Measurements from ENCODE around the gene CLIP1. TPM values are rescaled to one million over a fixed set of nuclear protein-coding genes. Genes with fewer than 3 reads are reported as not detected.

CLIP1 gene
- total RNA-seq, 2 donors from 2014 or later = 101 to 124 TPM

- ATAC-seq (no peak), DNase-seq (no peak)
- intact Hi-C loops (cut with DNase I) = no loop called here
Measured at GRCh38 chr12:122336015-122336946, 86.2 kb downstream of the CLIP1 start.

GRCh38 chr12:122333142-122334087 is 89.1 kb downstream of the CLIP1 start:
- ATAC-seq = peak in 1 of 2 donors; percentile 82
- intact Hi-C loops (cut with DNase I) = no loop called here
- DNase-seq = no peak

GRCh38 chr12:122327494-122328385 is 94.7 kb downstream of the CLIP1 start:
- peak in 1 of 2 donors; percentile 30 for ATAC-seq
- intact Hi-C loops (cut with DNase I) = no loop called here

GRCh38 chr12:122327014-122327413 is 95.5 kb downstream of the CLIP1 start:
- intact Hi-C loops (cut with DNase I) = no loop called here
- DNase-seq (no peak), ATAC-seq (no peak)

More at GRCh38 chr12:122327494-122328385, 94.7 kb downstream of the CLIP1 start:
- no peak for DNase-seq

- ATAC-seq = no peak
- no peak for DNase-seq
- intact Hi-C loops (cut with DNase I) = no loop called here
Measured at GRCh38 chr12:122326586-122326985, 95.9 kb downstream of the CLIP1 start.

GRCh38 chr12:122323311-122324019 is 99.0 kb downstream of the CLIP1 start:
- DNase-seq = no peak
- ATAC-seq = no peak
- intact Hi-C loops (cut with DNase I) = no loop called here

- no peak for DNase-seq
- intact Hi-C loops (cut with DNase I) = no loop called here
- ATAC-seq = no peak
Measured at GRCh38 chr12:122322501-122322900, 100.0 kb downstream of the CLIP1 start.

- no peak for DNase-seq
- intact Hi-C loops (cut with DNase I) = no loop called here
- peak; percentile 82 to 83 for ATAC-seq
Measured at GRCh38 chr12:122318607-122319605, 103.6 kb downstream of the CLIP1 start.

- ATAC-seq (no peak), DNase-seq (no peak)
- intact Hi-C loops (cut with DNase I) = no loop called here
Measured at GRCh38 chr12:122312926-122313325, 109.5 kb downstream of the CLIP1 start.

GRCh38 chr12:122311696-122312095 is 110.8 kb downstream of the CLIP1 start:
- no peak for ATAC-seq
- intact Hi-C loops (cut with DNase I) = no loop called here
- DNase-seq = no peak

- no peak for DNase-seq
- ATAC-seq = no peak
- intact Hi-C loops (cut with DNase I) = no loop called here
Measured at GRCh38 chr12:122310626-122311333, 111.7 kb downstream of the CLIP1 start.

GRCh38 chr12:122309564-122310121 is 112.8 kb downstream of the CLIP1 start:
- ATAC-seq (no peak), DNase-seq (no peak)
- intact Hi-C loops (cut with DNase I) = no loop called here

GRCh38 chr12:122308811-122309210 is 113.7 kb downstream of the CLIP1 start:
- DNase-seq (no peak), ATAC-seq (no peak)
- intact Hi-C loops (cut with DNase I) = no loop called here

GRCh38 chr12:122306407-122306806 is 116.1 kb downstream of the CLIP1 start:
- ATAC-seq (no peak), DNase-seq (no peak)
- intact Hi-C loops (cut with DNase I) = no loop called here

- DNase-seq (no peak), ATAC-seq (no peak)
- intact Hi-C loops (cut with DNase I) = no loop called here
Measured at GRCh38 chr12:122304924-122305323, 117.5 kb downstream of the CLIP1 start.

GRCh38 chr12:122303068-122303467 is 119.4 kb downstream of the CLIP1 start:
- intact Hi-C loops (cut with DNase I) = no loop called here
- no peak for DNase-seq
- ATAC-seq = no peak

Data from left cardiac atrium (tissue), 4 donors.